Measurements from ENCODE around the gene TNFRSF19. TPM values are rescaled to one million over a fixed set of nuclear protein-coding genes. Genes with fewer than 3 reads are reported as not detected.
A peak's percentile ranks its signal among the peaks of the same experiment; 100 is the strongest.

The TNFRSF19 gene
- total and polyA plus RNA-seq, 2 of the 8 experiments (the other 6 are each of a cell fraction or from before 2014, with no cell fraction given) = 0.50 to 0.95 TPM

DNA sequence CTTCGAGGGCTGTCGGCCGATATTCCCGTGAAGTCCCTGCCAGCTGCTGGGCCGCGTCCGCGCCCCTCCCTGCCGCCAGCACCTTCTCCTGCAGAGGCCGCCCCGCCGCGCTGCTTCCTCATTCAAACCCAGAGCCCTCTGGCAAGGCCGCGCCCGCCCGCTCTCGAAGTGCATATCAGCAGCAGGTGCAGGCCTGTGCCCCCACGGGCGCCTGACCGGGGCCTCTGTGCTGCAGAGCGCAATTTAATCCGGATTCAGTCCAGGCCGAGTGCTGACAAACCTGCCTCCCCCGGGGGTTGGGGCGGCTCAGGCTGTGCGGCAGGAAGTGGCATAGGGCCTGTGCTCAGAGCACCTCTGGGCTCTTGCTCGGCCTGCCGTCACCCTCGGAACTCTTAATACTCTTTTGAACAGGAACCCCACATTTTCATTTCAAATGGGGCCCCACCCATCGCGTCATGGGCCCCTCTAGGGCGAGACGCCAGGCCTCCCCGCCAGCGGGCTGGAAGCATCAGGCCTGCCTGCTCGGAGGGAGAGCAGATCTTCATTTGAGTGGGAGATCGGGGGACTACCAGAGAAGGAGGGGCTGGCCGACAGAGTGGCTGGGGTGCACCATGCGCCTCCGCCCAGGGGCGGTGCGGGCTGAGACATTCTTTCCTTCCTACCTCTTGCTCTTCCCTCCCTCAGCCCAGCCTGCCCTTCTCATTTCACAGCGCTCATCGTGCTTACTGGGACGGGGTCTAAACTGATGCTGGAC is 125.7 kb downstream of the TNFRSF19 start:
- ChIA-PET CTCF (ENCODE audit: partially characterized antibody) (interaction anchor here (0.7 kb wide), 1 partner anchor 37 kb away, joined by 4 read pairs; no protein-coding TSS in a partner anchor), POLR2A (ENCODE audit: partially characterized antibody) (no interaction called here)
- WGBS, 2 experiments (ENCODE audit: extremely low coverage in 1 of 2, insufficient coverage in 1 of 2, insufficient read length in 1 of 2, insufficient replicate concordance in 2 of 2, low coverage in 1 of 2, low lambda C conversion rate in 2 of 2, missing lambda C conversion rate in 1 of 2) = 76% methylated on average over 46 of the region's 46 CpGs; no CpG with 5 or more reads in 1 of the 2 experiments

More for the DNA sequence above, 125.7 kb downstream of the TNFRSF19 start:
- TF ChIP-seq BRCA1 (IDR thresholded peaks at IDR 0.05; ENCODE audit: low read depth, low read length) = no peak
- TF ChIP-seq E2F6 (IDR thresholded peaks at IDR 0.05) = 0 out of 2 replicates have a peak, but pooled peaks have one; percentile 1
- no peak for DNase-seq (ENCODE audit: low read depth in 1 of 2, low spot score in 2 of 2)
- H4K91ac ChIP-seq (replicated peaks; ENCODE audit: insufficient read length, low read length) = peak overlapping the region; percentile 81
- FAIRE-seq = no peak
- H2BK12ac ChIP-seq (ENCODE audit: low read depth, low read length) = peak overlapping the region; percentile 75; the same call in 1 of the 2 replicates
- no peaks in the 10 kb centered on the region for H3K79me1 ChIP-seq (ENCODE audit: low read depth, low read length)
- peak overlapping the region; percentile 68 for H3K18ac ChIP-seq (ENCODE audit: extremely low read depth, low read length)
- H3K14ac ChIP-seq (ENCODE audit: insufficient read length) = no peak overlapping the region
- no peak overlapping the region for H3K4ac ChIP-seq (replicated peaks; ENCODE audit: insufficient read length, low read depth, low read length)
- no peak overlapping the region for H3K4me2 ChIP-seq (ENCODE audit: insufficient read depth in 1 of 2, low read depth in 2 of 2, low read length in 2 of 2)
- no peaks in the 10 kb centered on the region for H4K20me1 ChIP-seq (replicated peaks in 1 of 2; ENCODE audit: control insufficient read depth in 1 of 2, insufficient read depth in 2 of 2, low read length in 2 of 2)
- H3K79me2 ChIP-seq (ENCODE audit: control insufficient read depth in 1 of 2, insufficient read depth in 2 of 2, low read length in 2 of 2) = no peaks in the 10 kb centered on the region
- H2BK120ac ChIP-seq (replicated peaks; ENCODE audit: low read depth, low read length) = no peak overlapping the region
- H3K27ac ChIP-seq (ENCODE audit: low read depth, low read length) = no peak overlapping the region
- 0 out of 2 replicates have a peak overlapping the region, but pooled peaks have one; percentile 40 for H2BK15ac ChIP-seq (ENCODE audit: low read length)
- H3K27me3 ChIP-seq (replicated peaks in 1 of 4; ENCODE audit: control insufficient read depth in 3 of 4, extremely low read depth in 1 of 4, insufficient read depth in 3 of 4, low read length in 3 of 4) = no peaks in the 10 kb centered on the region
- peak overlapping the region; percentile 15; the same call in 1 of the 2 replicates for H2BK20ac ChIP-seq (ENCODE audit: low read length)
- no peak overlapping the region for H3K9ac ChIP-seq (replicated peaks in 1 of 4; ENCODE audit: extremely low read depth in 1 of 4, low read depth in 3 of 4, low read length in 3 of 4)
- H4K5ac ChIP-seq (ENCODE audit: insufficient read length, low read depth, low read length) = no peak overlapping the region
- H4K8ac ChIP-seq (ENCODE audit: extremely low read depth, insufficient read depth, low read length) = peak overlapping the region; percentile 54
- no peak overlapping the region for H3K23ac ChIP-seq (ENCODE audit: insufficient read length)
- no peaks in the 10 kb centered on the region for H3K23me2 ChIP-seq (ENCODE audit: low read depth, low read length)
- peak overlapping the region; percentile 22; the same call in 1 of the 2 replicates for H2AFZ ChIP-seq (ENCODE audit: low read length)
- no peak overlapping the region; the same call in 1 of the 2 replicates for H2BK5ac ChIP-seq (ENCODE audit: low read depth, low read length)
- no peaks in the 10 kb centered on the region for H3K9me3 ChIP-seq (ENCODE audit: insufficient read depth in 2 of 2, low read depth in 1 of 2, low read length in 1 of 2)
- H2AK5ac ChIP-seq (ENCODE audit: low read depth, low read length) = no peak overlapping the region
- H3K4me3 ChIP-seq (ENCODE audit: extremely low read depth in 1 of 4, insufficient read depth in 2 of 4, low read depth in 3 of 4, low read length in 4 of 4) = no peak overlapping the region
- H3K36me3 ChIP-seq (ENCODE audit: control insufficient read depth in 2 of 4, insufficient read depth in 4 of 4, low read length in 3 of 4) = no peaks in the 10 kb centered on the region
- H3K56ac ChIP-seq (replicated peaks; ENCODE audit: insufficient read length, low read depth, low read length) = no peak overlapping the region
- peaks cover 4 to 11% (median 7%) of the 10 kb centered on the region in 4 experiments for H3K4me1 ChIP-seq (replicated peaks in 1 of 4; ENCODE audit: control insufficient read depth in 3 of 4, insufficient read depth in 4 of 4, low read length in 3 of 4)
